Stimulated activated naive CD4-positive, alpha-beta T cell treated with Interleukin-2 at 50 U/mL for 16 hours (primary cell): ENCODE data around the gene FAM111A.
"Not testable (repeated sequence)": the region's sequence is repeated elsewhere in the genome, so short reads cannot be mapped to it uniquely, and the experiment has no call there.

ENCODE experiments used
- DNase-seq: peaks from one replicate; lab custom pipeline; 2025; lab: John Stamatoyannopoulos, UW

FAM111A gene

GRCh38 chr11:59142530-59143507 lies at the start of gene FAM111A:
TSS of gene FAM111A (plus strand) at chr11:59142856. CDS start at chr11:59148873, 6,017 bp downstream.
- peak; percentile 81 for DNase-seq

GRCh38 chr11:59093576-59093975 lies 49.1 kb upstream of the FAM111A start:
- not testable (repeated sequence) for DNase-seq

- DNase-seq, result not testable (repeated sequence)
Measured at GRCh38 chr11:59095225-59095624, 47.4 kb upstream of the FAM111A start.

GRCh38 chr11:59095972-59096575 lies 46.6 kb upstream of the FAM111A start:
- not testable (repeated sequence) for DNase-seq

GRCh38 chr11:59097113-59097708 lies 45.4 kb upstream of the FAM111A start:
- peak; percentile 40 for DNase-seq

- not testable (repeated sequence) for DNase-seq
Measured at GRCh38 chr11:59097938-59098337, 44.7 kb upstream of the FAM111A start.

- peak; percentile 56 for DNase-seq
Measured at GRCh38 chr11:59102259-59102765, 40.3 kb upstream of the FAM111A start.

- DNase-seq, result peak; percentile 64
Measured at GRCh38 chr11:59106363-59107336, 36.0 kb upstream of the FAM111A start, which contains the start of gene FAM111B. TSS of gene FAM111B (plus strand) at chr11:59107237. CDS start at chr11:59109626, 2,389 bp downstream.

GRCh38 chr11:59107721-59108120 lies 34.9 kb upstream of the FAM111A start:
- not testable (repeated sequence) for DNase-seq

GRCh38 chr11:59112494-59112893 lies 30.2 kb upstream of the FAM111A start:
- no peak for DNase-seq

GRCh38 chr11:59114344-59114743 lies 28.3 kb upstream of the FAM111A start:
- no peak for DNase-seq

GRCh38 chr11:59115553-59115952 lies 27.1 kb upstream of the FAM111A start:
- DNase-seq, result no peak

- DNase-seq, result no peak
Measured at GRCh38 chr11:59117774-59118173, 24.9 kb upstream of the FAM111A start.

- no peak for DNase-seq
Measured at GRCh38 chr11:59119826-59120225, 22.8 kb upstream of the FAM111A start.

GRCh38 chr11:59135648-59136461 lies 6.8 kb upstream of the FAM111A start:
- DNase-seq, result peak; percentile 83

GRCh38 chr11:59136551-59136950 lies 6.1 kb upstream of the FAM111A start:
- DNase-seq, result not testable (repeated sequence)

GRCh38 chr11:59137190-59137589 lies 5.5 kb upstream of the FAM111A start:
- no peak for DNase-seq

GRCh38 chr11:59138643-59139042 lies 4.0 kb upstream of the FAM111A start:
- DNase-seq, result no peak

- no peak for DNase-seq
Measured at GRCh38 chr11:59141191-59141590, 1.5 kb upstream of the FAM111A start.
